K562 (cell line): ENCODE data around the gene DDC. TPM values are rescaled to one million over a fixed set of nuclear protein-coding genes. Genes with fewer than 3 reads are reported as not detected.
A peak's percentile ranks its signal among the peaks of the same experiment; 100 is the strongest.
"Not testable (repeated sequence)": the region's sequence is repeated elsewhere in the genome, so short reads cannot be mapped to it uniquely, and the experiment has no call there.

Experiments used
- ATAC-seq: fragments of 200-7000 bp; cut with Tn5 transposase; 3 replicates; pipeline ENCODE4 v1.9.1; 2020; ENCODE audit warnings: moderate library complexity
- BruUV-seq: library from RNA; stranded (reverse); fragments of 400-500 nt; replicated peaks from 2 replicates; lab custom pipeline; 2021; lab: Mats Ljungman, UMichigan
- CTCF ChIA-PET: fragments of 300-600 bp; formaldehyde crosslinking; extraction: SDS; loops from one replicate; lab custom pipeline; 2021; ENCODE audit warnings: low intra/inter-chr PET ratio; lab: Yijun Ruan, JAX
- POLR2A ChIA-PET: fragments of 300-600, 350-650 bp; sonication (Branson Sonifier 250); formaldehyde crosslinking; extraction: SDS; loops from one replicate; lab custom pipeline; 2021; ENCODE audit warnings: antibody characterized with exemption, inconsistent platforms; lab: Yijun Ruan, JAX
- DNase-seq, 4 experiments: peaks; one replicate each; pipeline versions ENCODE4 v3.0.0 to v3.0.0-alpha.2; 2011 to 2018; ENCODE audit warnings: low spot score in 3 of 4, mixed read lengths in 3 of 4; ENCODE audit errors: extremely low read depth in 1 of 4
- FAIRE-seq: peaks from 2 replicates; lab custom pipeline; 2011; peaks lifted over from hg19 to GRCh38; lab: Jason Lieb, UNC
- H2AFZ ChIP-seq: 2 replicates; pipeline ENCODE4 v1.6.0; 2011; ENCODE audit warnings: low read depth, low read length, control low read depth, inconsistent platforms
- H3K27ac ChIP-seq: fragments of 200-600 bp; 3 replicates; pipeline ENCODE4 v1.8.0; 2011; ENCODE audit warnings: low read depth, mild to moderate bottlenecking, control low read depth, inconsistent platforms, low read length, moderate library complexity, mixed read lengths; ENCODE audit errors: extremely low read depth
- H3K27me3 ChIP-seq, 2 experiments: fragments of 300-600 bp in 1 of 2; 2 replicates in 1 of 2; 3 replicates in 1 of 2; pipeline versions ENCODE4 v1.6.0 to v1.8.0; 2011; ENCODE audit warnings: inconsistent platforms in 2 of 2, low read length in 2 of 2, mild to moderate bottlenecking in 1 of 2, mixed read lengths in 1 of 2, moderate library complexity in 1 of 2; ENCODE audit not compliant: control insufficient read depth in 2 of 2, insufficient read depth in 2 of 2
- H3K36me3 ChIP-seq: fragments of 300-600 bp; 3 replicates; pipeline ENCODE4 v1.8.0; 2011; ENCODE audit warnings: mild to moderate bottlenecking, low read length, inconsistent platforms; ENCODE audit not compliant: control insufficient read depth, insufficient read depth
- H3K4me1 ChIP-seq, 2 experiments: fragments of 200-600 bp in 1 of 2; replicated peaks in 1 of 2; 2 replicates in 1 of 2; 3 replicates in 1 of 2; pipeline versions ENCODE4 v1.5.1 to v1.8.0; 2011; ENCODE audit warnings: inconsistent platforms in 2 of 2, low read length in 2 of 2, mild to moderate bottlenecking in 1 of 2, mixed read lengths in 1 of 2, moderate library complexity in 1 of 2; ENCODE audit not compliant: control insufficient read depth in 2 of 2, insufficient read depth in 2 of 2
- H3K4me2 ChIP-seq: 2 replicates; pipeline ENCODE4 v1.6.1; 2011; ENCODE audit warnings: low read length, control low read depth, inconsistent platforms, mixed read lengths; ENCODE audit not compliant: insufficient read depth
- H3K4me3 ChIP-seq: fragments of 200-600 bp; sonication (generic), shearing (Covaris generic); 2 replicates; pipeline ENCODE4 v1.5.1; 2016; ENCODE audit warnings: control low read depth, inconsistent platforms
- H3K79me2 ChIP-seq: fragments of 200-600 bp; 3 replicates; pipeline ENCODE4 v1.8.0; 2011; ENCODE audit warnings: low read length, inconsistent platforms; ENCODE audit not compliant: control insufficient read depth, insufficient read depth
- H3K9ac ChIP-seq, 2 experiments: 2 replicates each; pipeline versions ENCODE4 v1.6.0 to v1.6.1; 2011; ENCODE audit warnings: low read depth in 2 of 2, low read length in 2 of 2, control low read depth in 1 of 2, inconsistent platforms in 1 of 2, mild to moderate bottlenecking in 1 of 2, mixed read lengths in 1 of 2; ENCODE audit not compliant: insufficient read depth in 1 of 2
- H3K9me1 ChIP-seq: one replicate; pipeline ENCODE4 v1.6.0; 2011; ENCODE audit warnings: inconsistent platforms, mild to moderate bottlenecking, low read length, moderate library complexity; ENCODE audit not compliant: control insufficient read depth, insufficient read depth
- H3K9me3 ChIP-seq: replicated peaks from 2 replicates; pipeline ENCODE4 v1.5.1; 2011; ENCODE audit warnings: low read depth, low read length, inconsistent platforms; ENCODE audit not compliant: control insufficient read depth, insufficient read depth
- H4K20me1 ChIP-seq: replicated peaks from 2 replicates; pipeline ENCODE4 v1.6.1; 2011; ENCODE audit warnings: low read length, inconsistent platforms, mixed read lengths; ENCODE audit not compliant: control insufficient read depth, insufficient read depth
- GATA2 ChIP-seq: sonication (generic); formaldehyde crosslinking; IDR thresholded peaks from 2 replicates; pipeline ENCODE4 v1.4.0; 2020; ENCODE audit warnings: mild to moderate bottlenecking, missing genetic modification reagents
- MECOM ChIP-seq: fragments of 250-450 bp; sonication (Bioruptor Pico); IDR thresholded peaks from 2 replicates; pipeline ENCODE4 v1.8.0; 2022; ENCODE audit warnings: inconsistent platforms
- NFRKB ChIP-seq: fragments of 450-650 bp; IDR thresholded peaks from 2 replicates; pipeline ENCODE4 v1.6.1; 2016; ENCODE audit warnings: low read depth
- PTTG1 ChIP-seq: fragments of 450-650 bp; IDR thresholded peaks from 2 replicates; pipeline ENCODE4 v1.6.1; 2016; ENCODE audit warnings: low read depth, mild to moderate bottlenecking, missing genetic modification characterization, missing compliant biosample characterization
- TAF7 ChIP-seq: fragments of 450-650 bp; IDR thresholded peaks from 2 replicates; pipeline ENCODE4 v1.6.1; 2016; ENCODE audit warnings: missing genetic modification characterization, missing compliant biosample characterization
- ZNF589 ChIP-seq: fragments of 200-800 bp; sonication (Bioruptor generic); IDR thresholded peaks from 2 replicates; pipeline ENCODE4 v1.6.1; 2016; ENCODE audit warnings: low read depth, missing genetic modification characterization, missing compliant biosample characterization
- ZNF644 ChIP-seq: fragments of 200-800 bp; sonication (Bioruptor generic); IDR thresholded peaks from 2 replicates; pipeline ENCODE4 v1.6.1; 2016; ENCODE audit warnings: low read depth, missing genetic modification characterization, missing compliant biosample characterization
- ZNF79 ChIP-seq: fragments of 250-450 bp; sonication (Bioruptor Pico); IDR thresholded peaks from 2 replicates; pipeline ENCODE4 v1.4.0; 2020; ENCODE audit warnings: low read depth, mild to moderate bottlenecking, moderate library complexity
- WGBS: fragments of 100-300 bp; shearing (Covaris generic); methylation state at CpG from one replicate; pipeline ENCODE4 v1.1.6; 2016; ENCODE audit warnings: low coverage, mixed read lengths; ENCODE audit not compliant: insufficient coverage; ENCODE audit errors: missing lambda C conversion rate; 5-methylcytosine and 5-hydroxymethylcytosine counted together
- in situ Hi-C: fragments of 300-500 bp; cut with MboI; formaldehyde crosslinking; loops from 4 replicates; pipeline ENCODE4 v1.15.0; 2018; ENCODE audit warnings: inconsistent platforms, mixed read lengths
- intact Hi-C: fragments of 100-400 bp; cut with micrococcal nuclease; formaldehyde crosslinking; loops from 2 replicates; pipeline ENCODE4 v1.14.2; 2022
- polyA plus RNA-seq, 8 experiments: library from polyadenylated mRNA; depleted of rRNA in 4 of 8; stranded (reverse) in 5 of 8; unstranded in 3 of 8; fragments of >200 nt; fragmentation: Nextera tagmentation in 2 of 8; fragmentation: Illumina TruSeq in 1 of 8; extraction: Ambion mirVana in 2 of 8; extraction: Trizol in 1 of 8; gene quantifications; 2 replicates each; pipeline versions ENCODE4 v1.2.1 to v1.2.3, GENCODE V29; 2011 to 2014; ENCODE audit warnings: inconsistent platforms in 1 of 8, missing spikeins in 1 of 8
- total RNA-seq, 7 experiments: library from RNA; depleted of rRNA in 6 of 7; stranded (reverse); fragments of >200 nt in 6 of 7; fragmentation: Illumina TruSeq in 2 of 7; extraction: Trizol in 2 of 7; gene quantifications; 2 replicates each; pipeline versions ENCODE4 v1.2.1 to v1.2.3, GENCODE V29; 2011 to 2021; ENCODE audit warnings: low replicate concordance in 1 of 7
- TF ChIP-seq, protein P1 (sequence below): sonication (generic); formaldehyde crosslinking; IDR thresholded peaks from 2 replicates; pipeline ENCODE4 v1.9.0; 2022; ENCODE audit warnings: mild to moderate bottlenecking, missing genetic modification reagents
- TF ChIP-seq, protein P2 (sequence below): fragments of 450-650 bp; IDR thresholded peaks from 2 replicates; pipeline ENCODE4 v1.6.1; 2016; ENCODE audit warnings: missing biosample characterization, missing genetic modification characterization
- TF ChIP-seq, protein P3 (sequence below): sonication (generic); formaldehyde crosslinking; IDR thresholded peaks from 2 replicates; pipeline ENCODE4 v1.9.0; 2022; ENCODE audit warnings: mild to moderate bottlenecking, missing genetic modification reagents
- TF ChIP-seq, protein P4 (sequence below): sonication (generic); formaldehyde crosslinking; IDR thresholded peaks from 2 replicates; pipeline ENCODE4 v1.5.0; 2020; ENCODE audit warnings: missing genetic modification reagents

DDC gene
- total and polyA plus RNA-seq, 9 of the 15 experiments (the other 6 are each of a cell fraction or from before 2014, with no cell fraction given): not detected

DNA sequence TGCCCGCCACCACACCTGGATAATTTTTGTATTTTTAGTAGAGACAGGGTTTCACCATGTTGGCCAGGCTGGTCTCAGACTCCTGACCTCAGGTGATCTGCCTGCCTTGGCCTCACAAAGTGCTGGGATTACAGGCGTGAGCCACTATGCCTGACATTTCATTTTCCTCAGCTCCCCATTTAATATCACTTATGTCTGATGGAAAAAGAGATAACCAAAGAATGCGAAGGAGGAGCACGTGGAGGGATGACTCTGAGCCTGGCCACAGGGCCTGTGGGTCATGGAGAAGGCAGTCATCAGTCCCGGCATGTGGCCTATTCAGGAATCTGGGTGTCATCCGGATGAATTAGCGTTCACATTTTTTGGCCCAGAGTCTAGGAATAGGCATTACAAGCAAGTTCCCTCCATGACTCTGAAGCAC, 29.9 kb downstream of the DDC start:
- 50% methylated on average over 7 of the region's 7 CpGs for WGBS
- H3K9ac ChIP-seq: peak overlapping the region in 1 of 2 experiments; percentile 42; a peak in 1 of 4 replicates
- peaks cover 0 to 16% of the 10 kb centered on the region in 2 experiments; a peak in 2 of 5 replicates for H3K27me3 ChIP-seq
- peak overlapping the region; percentile 88 for H2AFZ ChIP-seq
- peaks cover 22 to 23% of the 10 kb centered on the region in 2 experiments for H3K4me1 ChIP-seq
- BruUV-seq, in situ Hi-C loops, H3K79me2 ChIP-seq, ATAC-seq, H3K36me3 ChIP-seq, CTCF ChIA-PET, FAIRE-seq, H3K4me3 ChIP-seq, H3K9me1 ChIP-seq, H4K20me1 ChIP-seq, H3K9me3 ChIP-seq: not testable (repeated sequence)
- intact Hi-C loops: loop anchor here (2.0 kb wide), 1 partner anchor 52 kb away; no protein-coding TSS in a partner anchor
- H3K27ac ChIP-seq: peak overlapping the region; percentile 77
- H3K4me2 ChIP-seq: 0 out of 2 replicates have a peak overlapping the region, but pooled peaks have one; percentile 25
- POLR2A ChIA-PET: interaction anchor here (0.7 to 2.2 kb wide), 6 partner anchors 13 to 197 kb away, joined by 3 to 7 read pairs (median 4); partner anchors contain the start of gene FIGNL1
- DNase-seq: peak in 3 of 4 experiments; percentile 21 to 46 (median 41)
- TF ChIP-seq TAF7 (tag): 0 out of 2 replicates have a peak, but pooled peaks have one; percentile 8
- 0 out of 2 replicates have a peak, but pooled peaks have one; percentile 9 for TF ChIP-seq GATA2 (CRISPR knock-in tag)
- TF ChIP-seq, protein P1, sequence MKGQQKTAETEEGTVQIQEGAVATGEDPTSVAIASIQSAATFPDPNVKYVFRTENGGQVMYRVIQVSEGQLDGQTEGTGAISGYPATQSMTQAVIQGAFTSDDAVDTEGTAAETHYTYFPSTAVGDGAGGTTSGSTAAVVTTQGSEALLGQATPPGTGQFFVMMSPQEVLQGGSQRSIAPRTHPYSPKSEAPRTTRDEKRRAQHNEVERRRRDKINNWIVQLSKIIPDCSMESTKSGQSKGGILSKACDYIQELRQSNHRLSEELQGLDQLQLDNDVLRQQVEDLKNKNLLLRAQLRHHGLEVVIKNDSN (CRISPR knock-in tag): 0 out of 2 replicates have a peak, but pooled peaks have one; percentile 38
- peak; percentile 74; the same call in 1 of the 2 replicates for TF ChIP-seq ZNF589 (CRISPR knock-in tag)
- TF ChIP-seq PTTG1: peak; percentile 75
- 0 out of 2 replicates have a peak, but pooled peaks have one; percentile 20 for TF ChIP-seq MECOM
- TF ChIP-seq, protein P2, sequence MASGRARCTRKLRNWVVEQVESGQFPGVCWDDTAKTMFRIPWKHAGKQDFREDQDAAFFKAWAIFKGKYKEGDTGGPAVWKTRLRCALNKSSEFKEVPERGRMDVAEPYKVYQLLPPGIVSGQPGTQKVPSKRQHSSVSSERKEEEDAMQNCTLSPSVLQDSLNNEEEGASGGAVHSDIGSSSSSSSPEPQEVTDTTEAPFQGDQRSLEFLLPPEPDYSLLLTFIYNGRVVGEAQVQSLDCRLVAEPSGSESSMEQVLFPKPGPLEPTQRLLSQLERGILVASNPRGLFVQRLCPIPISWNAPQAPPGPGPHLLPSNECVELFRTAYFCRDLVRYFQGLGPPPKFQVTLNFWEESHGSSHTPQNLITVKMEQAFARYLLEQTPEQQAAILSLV (tag): 0 out of 2 replicates have a peak, but pooled peaks have one; percentile 76
- 0 out of 2 replicates have a peak, but pooled peaks have one; percentile 14 for TF ChIP-seq ZNF79 (CRISPR knock-in tag)
- peak; percentile 72 for TF ChIP-seq NFRKB
- TF ChIP-seq, protein P3, sequence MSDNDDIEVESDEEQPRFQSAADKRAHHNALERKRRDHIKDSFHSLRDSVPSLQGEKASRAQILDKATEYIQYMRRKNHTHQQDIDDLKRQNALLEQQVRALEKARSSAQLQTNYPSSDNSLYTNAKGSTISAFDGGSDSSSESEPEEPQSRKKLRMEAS: 0 out of 2 replicates have a peak, but pooled peaks have one; percentile 18
- 0 out of 2 replicates have a peak, but pooled peaks have one; percentile 3 for TF ChIP-seq ZNF644 (tag)
- TF ChIP-seq, protein P4, sequence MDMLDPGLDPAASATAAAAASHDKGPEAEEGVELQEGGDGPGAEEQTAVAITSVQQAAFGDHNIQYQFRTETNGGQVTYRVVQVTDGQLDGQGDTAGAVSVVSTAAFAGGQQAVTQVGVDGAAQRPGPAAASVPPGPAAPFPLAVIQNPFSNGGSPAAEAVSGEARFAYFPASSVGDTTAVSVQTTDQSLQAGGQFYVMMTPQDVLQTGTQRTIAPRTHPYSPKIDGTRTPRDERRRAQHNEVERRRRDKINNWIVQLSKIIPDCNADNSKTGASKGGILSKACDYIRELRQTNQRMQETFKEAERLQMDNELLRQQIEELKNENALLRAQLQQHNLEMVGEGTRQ (CRISPR knock-in tag): peak; percentile 21; the same call in 1 of the 2 replicates
